Measurements from ENCODE around the gene PLCH2.

GRCh38 chr1:2452201-2452931 is 23.7 kb upstream of the PLCH2 start:
- TF ChIP-seq, protein P1, sequence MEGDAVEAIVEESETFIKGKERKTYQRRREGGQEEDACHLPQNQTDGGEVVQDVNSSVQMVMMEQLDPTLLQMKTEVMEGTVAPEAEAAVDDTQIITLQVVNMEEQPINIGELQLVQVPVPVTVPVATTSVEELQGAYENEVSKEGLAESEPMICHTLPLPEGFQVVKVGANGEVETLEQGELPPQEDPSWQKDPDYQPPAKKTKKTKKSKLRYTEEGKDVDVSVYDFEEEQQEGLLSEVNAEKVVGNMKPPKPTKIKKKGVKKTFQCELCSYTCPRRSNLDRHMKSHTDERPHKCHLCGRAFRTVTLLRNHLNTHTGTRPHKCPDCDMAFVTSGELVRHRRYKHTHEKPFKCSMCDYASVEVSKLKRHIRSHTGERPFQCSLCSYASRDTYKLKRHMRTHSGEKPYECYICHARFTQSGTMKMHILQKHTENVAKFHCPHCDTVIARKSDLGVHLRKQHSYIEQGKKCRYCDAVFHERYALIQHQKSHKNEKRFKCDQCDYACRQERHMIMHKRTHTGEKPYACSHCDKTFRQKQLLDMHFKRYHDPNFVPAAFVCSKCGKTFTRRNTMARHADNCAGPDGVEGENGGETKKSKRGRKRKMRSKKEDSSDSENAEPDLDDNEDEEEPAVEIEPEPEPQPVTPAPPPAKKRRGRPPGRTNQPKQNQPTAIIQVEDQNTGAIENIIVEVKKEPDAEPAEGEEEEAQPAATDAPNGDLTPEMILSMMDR (conservative IDR thresholded peaks at IDR 0.05; ENCODE audit: low read length) = no peak
- TF ChIP-seq EZH2phosphoT487 (IDR thresholded peaks at IDR 0.05; ENCODE audit: borderline replicate concordance, low read depth, low read length) = no peak
